GM23338 (cell line): ENCODE measurements around the gene MLLT3. TPM values are rescaled to one million over a fixed set of nuclear protein-coding genes. Genes with fewer than 3 reads are reported as not detected.

ENCODE experiments used
- ATAC-seq: fragments of 200-7000 bp; cut with Tn5 transposase; 3 replicates; pipeline ENCODE4 v1.9.1; 2020
- DNase-seq: peaks from one replicate; pipeline ENCODE4 v3.0.0-alpha.2; 2015; ENCODE audit warnings: low spot score
- H2AFZ ChIP-seq: fragments of 200-600 bp; sonication (generic); 2 replicates; pipeline ENCODE4 v1.8.0; 2016; ENCODE audit warnings: antibody characterized with exemption, mild to moderate bottlenecking, moderate library complexity
- H3F3A ChIP-seq: fragments of 200-600 bp; sonication (generic); replicated peaks from 2 replicates; pipeline ENCODE4 v1.8.0; 2017; ENCODE audit warnings: antibody characterized with exemption, mixed run types, low read depth
- H3K27ac ChIP-seq: fragments of 200-600 bp; sonication (generic); 2 replicates; pipeline ENCODE4 v1.6.1; 2016; ENCODE audit warnings: low read depth
- H3K27me3 ChIP-seq: fragments of 200-600 bp; sonication (generic); 2 replicates; pipeline ENCODE4 v1.8.0; 2016; ENCODE audit warnings: mild to moderate bottlenecking, mixed run types, moderate library complexity; ENCODE audit not compliant: insufficient read depth
- H3K36me3 ChIP-seq: fragments of 200-600 bp; sonication (generic); 2 replicates; pipeline ENCODE4 v1.8.0; 2016; ENCODE audit warnings: mild to moderate bottlenecking; ENCODE audit not compliant: insufficient read depth
- H3K4me1 ChIP-seq: fragments of 200-600 bp; sonication (generic); 2 replicates; pipeline ENCODE4 v1.8.0; 2016; ENCODE audit warnings: mild to moderate bottlenecking, moderate library complexity; ENCODE audit not compliant: insufficient read depth
- H3K4me2 ChIP-seq: fragments of 200-600 bp; sonication (generic); 2 replicates; pipeline ENCODE4 v1.7.1; 2017; ENCODE audit warnings: mixed run types
- H3K4me3 ChIP-seq: fragments of 200-600 bp; sonication (generic); 2 replicates; pipeline ENCODE4 v1.6.1; 2016; ENCODE audit warnings: mixed run types
- H3K79me2 ChIP-seq: fragments of 200-600 bp; sonication (generic); replicated peaks from 2 replicates; pipeline ENCODE4 v1.8.0; 2017; ENCODE audit warnings: mild to moderate bottlenecking; ENCODE audit not compliant: insufficient read depth
- H3K9me2 ChIP-seq: fragments of 200-600 bp; sonication (generic); 2 replicates; pipeline ENCODE4 v1.8.0; 2017; ENCODE audit not compliant: insufficient read depth
- H4K20me1 ChIP-seq: fragments of 200-600 bp; sonication (generic); replicated peaks from 2 replicates; pipeline ENCODE4 v1.8.0; 2017; ENCODE audit warnings: mild to moderate bottlenecking; ENCODE audit not compliant: insufficient read depth
- H3K27ac Mint-ChIP-seq: 2 replicates; pipeline ENCODE4 v1.8.0; 2020; ENCODE audit warnings: inconsistent platforms, mild to moderate bottlenecking, moderate library complexity, mixed read lengths
- H3K27me3 Mint-ChIP-seq: 3 replicates; pipeline ENCODE4 v1.8.0; 2022; ENCODE audit warnings: low read depth, mild to moderate bottlenecking, moderate library complexity, mixed read lengths, inconsistent platforms; ENCODE audit not compliant: insufficient read depth, poor library complexity
- H3K36me3 Mint-ChIP-seq: 3 replicates; pipeline ENCODE4 v1.8.0; 2021; ENCODE audit warnings: low read depth, mild to moderate bottlenecking, inconsistent platforms, moderate library complexity, mixed read lengths
- H3K4me1 Mint-ChIP-seq: 3 replicates; pipeline ENCODE4 v1.8.0; 2020; ENCODE audit warnings: mild to moderate bottlenecking, inconsistent platforms, mixed read lengths
- H3K4me3 Mint-ChIP-seq: 3 replicates; pipeline ENCODE4 v1.8.0; 2021; ENCODE audit warnings: moderate library complexity, mild to moderate bottlenecking, inconsistent platforms, mixed read lengths
- H3K9me3 Mint-ChIP-seq: 3 replicates; pipeline ENCODE4 v1.8.0; 2020; ENCODE audit warnings: moderate library complexity, mild to moderate bottlenecking, inconsistent platforms, mixed read lengths
- CREB1 ChIP-seq: fragments of 250-450 bp; sonication (Bioruptor Pico); IDR thresholded peaks from 2 replicates; pipeline ENCODE4 v1.5.0; 2020; ENCODE audit warnings: low read depth, mild to moderate bottlenecking, moderate library complexity
- EZH2phosphoT487 ChIP-seq: fragments of 200-600 bp; sonication (generic); IDR thresholded peaks from one replicate; pipeline ENCODE4 v1.8.1; 2018; ENCODE audit warnings: antibody characterized with exemption; ENCODE audit not compliant: unreplicated experiment
- JUNB ChIP-seq: IDR thresholded peaks from one replicate; pipeline ENCODE4 v1.6.1; 2016; ENCODE audit warnings: antibody characterized with exemption; ENCODE audit not compliant: unreplicated experiment
- NANOG ChIP-seq: IDR thresholded peaks from 2 replicates; pipeline ENCODE4 v1.6.1; 2016; ENCODE audit warnings: antibody characterized with exemption, borderline replicate concordance
- POLR2AphosphoS5 ChIP-seq: IDR thresholded peaks from 2 replicates; pipeline ENCODE4 v1.6.1; 2016; ENCODE audit warnings: antibody characterized with exemption, low read depth
- STAT1 ChIP-seq: IDR thresholded peaks from one replicate; pipeline ENCODE4 v1.6.1; 2016; ENCODE audit warnings: antibody characterized with exemption; ENCODE audit not compliant: unreplicated experiment
- ZNF114 ChIP-seq: fragments of 250-450 bp; sonication (Bioruptor Pico); IDR thresholded peaks from 2 replicates; pipeline ENCODE4 v1.5.0; 2020; ENCODE audit warnings: mild to moderate bottlenecking, moderate library complexity
- ZNF331 ChIP-seq: fragments of 250-450 bp; sonication (Bioruptor Pico); IDR thresholded peaks from 2 replicates; pipeline ENCODE4 v1.5.0; 2020; ENCODE audit warnings: low read depth, mild to moderate bottlenecking, moderate library complexity
- polyA plus RNA-seq: library from polyadenylated mRNA; unstranded; fragments of >200 nt; fragmentation: Nextera tagmentation; extraction: Ambion mirVana; gene quantifications from 2 replicates; pipeline ENCODE4 v1.2.1, GENCODE V29; 2016
- total RNA-seq: library from RNA; depleted of rRNA; stranded (reverse); fragments of >200 nt; shearing (Covaris generic); gene quantifications from 2 replicates; pipeline ENCODE4 v1.2.3, GENCODE V29; 2014
- TF ChIP-seq, protein P1 (sequence below), 2 experiments: fragments of 200-600 bp in 1 of 2; sonication (generic) in 1 of 2; conservative IDR thresholded peaks; 2 replicates each; pipeline versions ENCODE4 v1.5.1 to v1.6.1; 2016 to 2017; ENCODE audit warnings: antibody characterized with exemption in 2 of 2, low read depth in 2 of 2, mild to moderate bottlenecking in 2 of 2, moderate library complexity in 1 of 2
- TF ChIP-seq, protein P2 (sequence below): IDR thresholded peaks from 2 replicates; pipeline ENCODE4 v1.6.1; 2016; ENCODE audit warnings: antibody characterized with exemption
- TF ChIP-seq, protein P3 (sequence below): fragments of 250-450 bp; sonication (Bioruptor Pico); IDR thresholded peaks from 2 replicates; pipeline ENCODE4 v1.5.0; 2020; ENCODE audit warnings: mild to moderate bottlenecking, moderate library complexity

Gene MLLT3
- total and polyA plus RNA-seq, 2 experiments from 2014 or later, result 7.5 to 9.5 TPM

DNA sequence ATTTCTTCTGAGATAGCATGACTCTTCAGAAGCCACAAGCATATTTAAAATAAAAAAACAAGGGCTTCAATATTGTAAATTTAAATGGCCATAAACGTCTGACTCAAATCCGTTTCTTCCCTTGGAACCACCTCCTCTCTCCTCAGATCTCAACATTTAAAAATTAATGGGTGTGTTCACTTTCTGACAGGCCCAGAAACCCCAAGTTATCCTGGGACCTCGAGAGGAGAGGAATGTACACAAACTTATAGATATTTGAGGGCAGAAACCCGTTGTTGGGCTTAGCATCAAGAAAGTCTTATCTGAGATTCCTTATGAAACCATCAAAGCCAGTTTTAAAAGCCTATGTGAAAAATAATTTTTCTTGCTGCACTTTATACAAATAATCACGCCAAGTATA is 29.2 kb downstream of the MLLT3 start:
- TF ChIP-seq, protein P1, sequence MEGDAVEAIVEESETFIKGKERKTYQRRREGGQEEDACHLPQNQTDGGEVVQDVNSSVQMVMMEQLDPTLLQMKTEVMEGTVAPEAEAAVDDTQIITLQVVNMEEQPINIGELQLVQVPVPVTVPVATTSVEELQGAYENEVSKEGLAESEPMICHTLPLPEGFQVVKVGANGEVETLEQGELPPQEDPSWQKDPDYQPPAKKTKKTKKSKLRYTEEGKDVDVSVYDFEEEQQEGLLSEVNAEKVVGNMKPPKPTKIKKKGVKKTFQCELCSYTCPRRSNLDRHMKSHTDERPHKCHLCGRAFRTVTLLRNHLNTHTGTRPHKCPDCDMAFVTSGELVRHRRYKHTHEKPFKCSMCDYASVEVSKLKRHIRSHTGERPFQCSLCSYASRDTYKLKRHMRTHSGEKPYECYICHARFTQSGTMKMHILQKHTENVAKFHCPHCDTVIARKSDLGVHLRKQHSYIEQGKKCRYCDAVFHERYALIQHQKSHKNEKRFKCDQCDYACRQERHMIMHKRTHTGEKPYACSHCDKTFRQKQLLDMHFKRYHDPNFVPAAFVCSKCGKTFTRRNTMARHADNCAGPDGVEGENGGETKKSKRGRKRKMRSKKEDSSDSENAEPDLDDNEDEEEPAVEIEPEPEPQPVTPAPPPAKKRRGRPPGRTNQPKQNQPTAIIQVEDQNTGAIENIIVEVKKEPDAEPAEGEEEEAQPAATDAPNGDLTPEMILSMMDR (conservative IDR thresholded peaks at IDR 0.05; ENCODE audit: low read depth in 2 of 2), result no peak
- TF ChIP-seq JUNB (no peak), ZNF331 (no peak)
- peaks cover 6% of the 10 kb centered on the region for H3K4me1 Mint-ChIP-seq
- H3K27ac ChIP-seq, result no peak overlapping the region

DNA sequence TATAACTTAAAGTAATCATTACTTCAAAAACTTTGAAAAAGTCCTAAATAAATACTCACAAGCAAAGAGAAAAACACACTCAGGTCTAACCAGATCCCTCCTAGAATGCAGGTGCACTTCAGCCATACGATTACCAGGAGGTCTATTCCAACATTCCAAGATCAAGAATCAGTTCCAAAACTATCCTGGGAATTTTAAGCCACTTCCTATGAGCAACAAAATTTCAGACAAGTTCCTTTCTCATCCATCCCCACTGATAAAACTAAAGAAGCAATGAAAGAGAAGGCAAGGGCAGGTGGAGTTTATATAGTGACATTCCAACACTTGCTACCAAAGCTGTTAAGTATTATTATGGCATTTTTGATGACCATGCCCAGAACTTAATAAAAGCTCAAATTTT is 29.6 kb downstream of the MLLT3 start:
- H4K20me1 ChIP-seq, result no peaks in the 10 kb centered on the region
- no peak overlapping the region for H2AFZ ChIP-seq
- no peaks in the 10 kb centered on the region for H3K79me2 ChIP-seq
- H3K9me2 ChIP-seq, result no peaks in the 10 kb centered on the region
- H3K36me3 ChIP-seq, result no peaks in the 10 kb centered on the region
- Mint-ChIP-seq H3K27me3 (peaks cover 3% of the 10 kb centered on the region), H3K4me3 (no peak overlapping the region), H3K27ac (no peak overlapping the region), H3K36me3 (no peaks in the 10 kb centered on the region; the same call in 2 of the 3 replicates), H3K4me1 (peaks cover 6% of the 10 kb centered on the region), H3K9me3 (no peaks in the 10 kb centered on the region)
- H3K4me2 ChIP-seq, result no peak overlapping the region
- H3K4me3 ChIP-seq, result no peak overlapping the region
- no peaks in the 10 kb centered on the region for H3K27me3 ChIP-seq
- ATAC-seq (no peak), DNase-seq (no peak)
- no peaks in the 10 kb centered on the region for H3F3A ChIP-seq
- H3K4me1 ChIP-seq, result peaks cover 6% of the 10 kb centered on the region; the same call in 1 of the 2 replicates
- H3K27ac ChIP-seq, result no peak overlapping the region
- TF ChIP-seq, protein P2, sequence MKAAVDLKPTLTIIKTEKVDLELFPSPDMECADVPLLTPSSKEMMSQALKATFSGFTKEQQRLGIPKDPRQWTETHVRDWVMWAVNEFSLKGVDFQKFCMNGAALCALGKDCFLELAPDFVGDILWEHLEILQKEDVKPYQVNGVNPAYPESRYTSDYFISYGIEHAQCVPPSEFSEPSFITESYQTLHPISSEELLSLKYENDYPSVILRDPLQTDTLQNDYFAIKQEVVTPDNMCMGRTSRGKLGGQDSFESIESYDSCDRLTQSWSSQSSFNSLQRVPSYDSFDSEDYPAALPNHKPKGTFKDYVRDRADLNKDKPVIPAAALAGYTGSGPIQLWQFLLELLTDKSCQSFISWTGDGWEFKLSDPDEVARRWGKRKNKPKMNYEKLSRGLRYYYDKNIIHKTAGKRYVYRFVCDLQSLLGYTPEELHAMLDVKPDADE, result no peak
- no peak for TF ChIP-seq ZNF331
- no peak for TF ChIP-seq POLR2AphosphoS5
- no peak for TF ChIP-seq CREB1
- TF ChIP-seq STAT1, result no peak
- no peak for TF ChIP-seq JUNB
- TF ChIP-seq NANOG, result no peak
- TF ChIP-seq, protein P3, sequence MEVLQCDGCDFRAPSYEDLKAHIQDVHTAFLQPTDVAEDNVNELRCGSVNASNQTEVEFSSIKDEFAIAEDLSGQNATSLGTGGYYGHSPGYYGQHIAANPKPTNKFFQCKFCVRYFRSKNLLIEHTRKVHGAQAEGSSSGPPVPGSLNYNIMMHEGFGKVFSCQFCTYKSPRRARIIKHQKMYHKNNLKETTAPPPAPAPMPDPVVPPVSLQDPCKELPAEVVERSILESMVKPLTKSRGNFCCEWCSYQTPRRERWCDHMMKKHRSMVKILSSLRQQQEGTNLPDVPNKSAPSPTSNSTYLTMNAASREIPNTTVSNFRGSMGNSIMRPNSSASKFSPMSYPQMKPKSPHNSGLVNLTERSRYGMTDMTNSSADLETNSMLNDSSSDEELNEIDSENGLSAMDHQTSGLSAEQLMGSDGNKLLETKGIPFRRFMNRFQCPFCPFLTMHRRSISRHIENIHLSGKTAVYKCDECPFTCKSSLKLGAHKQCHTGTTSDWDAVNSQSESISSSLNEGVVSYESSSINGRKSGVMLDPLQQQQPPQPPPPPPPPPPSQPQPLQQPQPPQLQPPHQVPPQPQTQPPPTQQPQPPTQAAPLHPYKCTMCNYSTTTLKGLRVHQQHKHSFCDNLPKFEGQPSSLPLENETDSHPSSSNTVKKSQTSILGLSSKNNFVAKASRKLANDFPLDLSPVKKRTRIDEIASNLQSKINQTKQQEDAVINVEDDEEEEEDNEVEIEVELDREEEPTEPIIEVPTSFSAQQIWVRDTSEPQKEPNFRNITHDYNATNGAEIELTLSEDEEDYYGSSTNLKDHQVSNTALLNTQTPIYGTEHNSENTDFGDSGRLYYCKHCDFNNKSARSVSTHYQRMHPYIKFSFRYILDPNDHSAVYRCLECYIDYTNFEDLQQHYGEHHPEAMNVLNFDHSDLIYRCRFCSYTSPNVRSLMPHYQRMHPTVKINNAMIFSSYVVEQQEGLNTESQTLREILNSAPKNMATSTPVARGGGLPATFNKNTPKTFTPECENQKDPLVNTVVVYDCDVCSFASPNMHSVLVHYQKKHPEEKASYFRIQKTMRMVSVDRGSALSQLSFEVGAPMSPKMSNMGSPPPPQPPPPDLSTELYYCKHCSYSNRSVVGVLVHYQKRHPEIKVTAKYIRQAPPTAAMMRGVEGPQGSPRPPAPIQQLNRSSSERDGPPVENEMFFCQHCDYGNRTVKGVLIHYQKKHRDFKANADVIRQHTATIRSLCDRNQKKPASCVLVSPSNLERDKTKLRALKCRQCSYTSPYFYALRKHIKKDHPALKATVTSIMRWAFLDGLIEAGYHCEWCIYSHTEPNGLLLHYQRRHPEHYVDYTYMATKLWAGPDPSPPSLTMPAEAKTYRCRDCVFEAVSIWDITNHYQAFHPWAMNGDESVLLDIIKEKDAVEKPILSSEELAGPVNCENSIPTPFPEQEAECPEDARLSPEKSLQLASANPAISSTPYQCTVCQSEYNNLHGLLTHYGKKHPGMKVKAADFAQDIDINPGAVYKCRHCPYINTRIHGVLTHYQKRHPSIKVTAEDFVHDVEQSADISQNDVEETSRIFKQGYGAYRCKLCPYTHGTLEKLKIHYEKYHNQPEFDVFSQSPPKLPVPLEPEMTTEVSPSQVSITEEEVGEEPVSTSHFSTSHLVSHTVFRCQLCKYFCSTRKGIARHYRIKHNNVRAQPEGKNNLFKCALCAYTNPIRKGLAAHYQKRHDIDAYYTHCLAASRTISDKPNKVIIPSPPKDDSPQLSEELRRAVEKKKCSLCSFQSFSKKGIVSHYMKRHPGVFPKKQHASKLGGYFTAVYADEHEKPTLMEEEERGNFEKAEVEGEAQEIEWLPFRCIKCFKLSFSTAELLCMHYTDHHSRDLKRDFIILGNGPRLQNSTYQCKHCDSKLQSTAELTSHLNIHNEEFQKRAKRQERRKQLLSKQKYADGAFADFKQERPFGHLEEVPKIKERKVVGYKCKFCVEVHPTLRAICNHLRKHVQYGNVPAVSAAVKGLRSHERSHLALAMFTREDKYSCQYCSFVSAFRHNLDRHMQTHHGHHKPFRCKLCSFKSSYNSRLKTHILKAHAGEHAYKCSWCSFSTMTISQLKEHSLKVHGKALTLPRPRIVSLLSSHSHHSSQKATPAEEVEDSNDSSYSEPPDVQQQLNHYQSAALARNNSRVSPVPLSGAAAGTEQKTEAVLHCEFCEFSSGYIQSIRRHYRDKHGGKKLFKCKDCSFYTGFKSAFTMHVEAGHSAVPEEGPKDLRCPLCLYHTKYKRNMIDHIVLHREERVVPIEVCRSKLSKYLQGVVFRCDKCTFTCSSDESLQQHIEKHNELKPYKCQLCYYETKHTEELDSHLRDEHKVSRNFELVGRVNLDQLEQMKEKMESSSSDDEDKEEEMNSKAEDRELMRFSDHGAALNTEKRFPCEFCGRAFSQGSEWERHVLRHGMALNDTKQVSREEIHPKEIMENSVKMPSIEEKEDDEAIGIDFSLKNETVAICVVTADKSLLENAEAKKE, result no peak
- TF ChIP-seq ZNF114 (CRISPR knock-in tag), result no peak
- TF ChIP-seq EZH2phosphoT487, result no peak
- TF ChIP-seq, protein P1 (conservative IDR thresholded peaks at IDR 0.05; ENCODE audit: low read depth in 2 of 2), result no peak

More for the DNA sequence above, 29.2 kb downstream of the MLLT3 start:
- no peaks in the 10 kb centered on the region; the same call in 2 of the 3 replicates for H3K36me3 Mint-ChIP-seq
- Histone ChIP-seq H2AFZ (no peak overlapping the region), H3K79me2 (no peaks in the 10 kb centered on the region), H3K9me2 (no peaks in the 10 kb centered on the region), H4K20me1 (no peaks in the 10 kb centered on the region), H3K36me3 (no peaks in the 10 kb centered on the region), H3K4me3 (no peak overlapping the region), H3K4me1 (peaks cover 6% of the 10 kb centered on the region; the same call in 1 of the 2 replicates), H3F3A (no peaks in the 10 kb centered on the region), H3K4me2 (no peak overlapping the region), H3K27me3 (no peaks in the 10 kb centered on the region)
- H3K27me3 Mint-ChIP-seq, result peaks cover 3% of the 10 kb centered on the region
- H3K27ac Mint-ChIP-seq, result no peak overlapping the region
- no peak overlapping the region for H3K4me3 Mint-ChIP-seq
- DNase-seq, result no peak
- H3K9me3 Mint-ChIP-seq, result no peaks in the 10 kb centered on the region
- ATAC-seq, result no peak
